GM12875 (cell line): Measurements from ENCODE around the gene IL1RAPL1.

ENCODE experiments used
- H3K4me3 ChIP-seq: one replicate; pipeline ENCODE4 v1.5.1; 2011; ENCODE audit warnings: low read depth, low read length, control low read depth
- TF ChIP-seq, protein P1 (sequence below): IDR thresholded peaks from 2 replicates; pipeline ENCODE4 v1.5.1; 2011; ENCODE audit warnings: low read depth, mild to moderate bottlenecking, control low read depth, inconsistent platforms, low read length, moderate library complexity, borderline replicate concordance; ENCODE audit not compliant: insufficient read depth

IL1RAPL1 gene

DNA sequence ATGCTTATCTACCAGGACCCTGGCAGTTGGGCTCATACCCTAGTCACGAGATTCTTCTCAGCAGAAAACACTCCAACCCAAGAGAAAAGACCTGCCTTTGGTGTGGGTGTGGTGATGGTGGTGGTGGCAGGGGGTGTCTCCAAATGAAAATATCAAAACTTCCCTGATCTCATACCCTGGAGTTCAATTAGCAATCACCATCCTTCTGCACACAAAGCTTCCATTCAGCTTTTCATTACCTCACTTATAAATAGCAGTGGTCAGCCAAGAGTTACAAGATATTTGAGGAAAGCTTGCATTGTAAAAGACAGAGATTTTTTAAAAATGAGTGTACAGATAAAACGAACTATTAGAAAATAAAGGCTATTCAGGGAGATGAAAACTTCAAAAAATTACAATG lies 1047.3 kb downstream of the IL1RAPL1 start:
- H3K4me3 ChIP-seq = no peak overlapping the region
- TF ChIP-seq, protein P1, sequence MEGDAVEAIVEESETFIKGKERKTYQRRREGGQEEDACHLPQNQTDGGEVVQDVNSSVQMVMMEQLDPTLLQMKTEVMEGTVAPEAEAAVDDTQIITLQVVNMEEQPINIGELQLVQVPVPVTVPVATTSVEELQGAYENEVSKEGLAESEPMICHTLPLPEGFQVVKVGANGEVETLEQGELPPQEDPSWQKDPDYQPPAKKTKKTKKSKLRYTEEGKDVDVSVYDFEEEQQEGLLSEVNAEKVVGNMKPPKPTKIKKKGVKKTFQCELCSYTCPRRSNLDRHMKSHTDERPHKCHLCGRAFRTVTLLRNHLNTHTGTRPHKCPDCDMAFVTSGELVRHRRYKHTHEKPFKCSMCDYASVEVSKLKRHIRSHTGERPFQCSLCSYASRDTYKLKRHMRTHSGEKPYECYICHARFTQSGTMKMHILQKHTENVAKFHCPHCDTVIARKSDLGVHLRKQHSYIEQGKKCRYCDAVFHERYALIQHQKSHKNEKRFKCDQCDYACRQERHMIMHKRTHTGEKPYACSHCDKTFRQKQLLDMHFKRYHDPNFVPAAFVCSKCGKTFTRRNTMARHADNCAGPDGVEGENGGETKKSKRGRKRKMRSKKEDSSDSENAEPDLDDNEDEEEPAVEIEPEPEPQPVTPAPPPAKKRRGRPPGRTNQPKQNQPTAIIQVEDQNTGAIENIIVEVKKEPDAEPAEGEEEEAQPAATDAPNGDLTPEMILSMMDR = no peak

DNA sequence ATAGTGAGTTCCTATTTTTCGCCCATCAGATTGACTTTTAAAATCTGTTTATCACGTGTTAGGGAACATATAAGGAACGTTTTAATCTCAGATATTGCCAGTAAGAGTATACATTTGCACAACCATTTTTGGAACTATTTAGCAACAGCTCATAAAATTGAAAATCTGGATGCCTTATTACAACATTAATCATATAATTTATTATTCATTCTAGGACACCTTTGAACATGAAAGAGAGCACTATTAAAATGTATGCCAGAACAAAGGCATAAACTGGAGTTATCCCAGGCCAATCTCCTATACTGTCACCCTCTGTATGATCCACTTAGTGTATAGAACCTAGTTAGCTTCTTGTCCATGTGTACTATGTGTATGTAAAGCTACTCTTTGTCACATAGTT lies 1049.1 kb downstream of the IL1RAPL1 start:
- TF ChIP-seq, protein P1 = no peak

DNA sequence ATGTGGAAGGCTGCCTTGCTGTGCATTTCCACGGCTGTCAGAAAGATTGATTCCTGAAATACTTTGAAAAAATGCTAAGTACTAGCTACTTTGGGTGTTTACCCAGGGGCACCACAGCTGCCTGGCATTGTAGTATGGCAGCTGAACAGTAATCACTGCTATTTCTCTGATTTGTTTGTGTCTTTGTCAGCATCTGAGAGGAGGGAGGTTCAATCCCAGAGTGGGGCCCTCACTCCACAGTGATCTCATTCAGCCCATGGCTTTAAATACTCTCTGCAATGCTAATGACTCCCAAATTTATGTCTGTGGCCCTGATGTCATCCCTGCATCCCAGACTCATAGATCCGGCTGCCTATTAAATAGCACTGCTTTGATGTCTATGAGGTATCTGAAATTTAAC lies 1052.9 kb downstream of the IL1RAPL1 start:
- TF ChIP-seq, protein P1 = no peak
- H3K4me3 ChIP-seq = no peak overlapping the region

More for the DNA sequence above, 1049.1 kb downstream of the IL1RAPL1 start:
- no peak overlapping the region for H3K4me3 ChIP-seq

DNA sequence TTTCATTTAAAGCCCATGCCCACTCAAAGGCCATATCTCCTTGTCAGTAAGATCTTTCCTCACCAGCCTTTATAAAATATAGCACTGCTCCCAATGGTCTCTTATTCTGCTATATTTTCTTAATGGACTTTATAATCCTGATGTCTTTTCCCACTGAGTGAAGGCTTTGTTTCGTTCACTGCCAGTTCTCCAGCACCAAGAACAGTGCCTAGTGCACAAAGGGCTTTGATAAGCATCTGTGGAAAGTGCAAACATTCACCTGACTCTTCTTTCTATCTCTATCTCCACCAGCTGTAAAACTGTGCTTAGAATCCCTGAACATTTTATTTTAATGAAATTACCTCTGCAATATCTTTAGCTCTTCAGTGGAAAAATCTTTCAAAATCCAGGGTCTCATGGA lies 1054.2 kb downstream of the IL1RAPL1 start:
- TF ChIP-seq, protein P1 = no peak

DNA sequence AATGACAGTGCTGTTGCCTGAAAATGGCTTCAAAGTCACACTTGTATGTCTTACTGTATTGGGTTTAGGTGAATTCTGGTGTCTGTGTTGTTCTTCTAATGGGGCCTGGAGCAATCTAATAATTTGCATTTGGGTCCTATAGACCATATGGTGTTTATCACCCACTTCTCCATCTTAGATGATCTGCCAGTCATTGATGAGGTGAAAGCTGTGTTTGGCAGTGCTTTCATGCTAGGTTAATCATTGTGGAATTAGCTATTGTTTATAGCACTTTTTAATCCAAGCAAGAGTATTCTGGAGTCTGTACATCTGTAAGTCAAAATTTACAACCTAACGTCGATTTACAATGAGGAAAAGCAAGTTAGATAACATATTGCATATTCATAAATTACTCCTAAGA lies 1055.9 kb downstream of the IL1RAPL1 start:
- no peak overlapping the region for H3K4me3 ChIP-seq
- TF ChIP-seq, protein P1 = no peak

More for the DNA sequence above, 1054.2 kb downstream of the IL1RAPL1 start:
- H3K4me3 ChIP-seq = no peak overlapping the region

DNA sequence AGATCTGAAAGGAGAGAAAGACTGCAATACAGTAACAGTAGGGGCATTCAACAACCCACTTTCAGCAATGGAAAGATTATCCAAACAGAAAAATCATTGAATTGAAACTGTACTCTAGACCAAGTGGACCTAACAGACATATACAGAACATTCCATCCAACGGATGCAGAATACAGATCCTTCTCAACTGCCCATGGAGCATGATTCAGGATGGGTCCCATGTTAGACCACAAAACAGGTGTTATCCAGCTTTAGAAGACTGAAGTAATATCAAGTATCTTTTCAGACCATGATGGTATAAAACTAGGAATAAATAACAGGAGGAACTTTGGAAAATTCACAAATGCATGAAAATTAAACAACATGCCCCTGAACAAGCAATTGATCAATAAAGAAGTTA lies 1060.9 kb downstream of the IL1RAPL1 start:
- H3K4me3 ChIP-seq = no peak overlapping the region
- TF ChIP-seq, protein P1 = no peak

DNA sequence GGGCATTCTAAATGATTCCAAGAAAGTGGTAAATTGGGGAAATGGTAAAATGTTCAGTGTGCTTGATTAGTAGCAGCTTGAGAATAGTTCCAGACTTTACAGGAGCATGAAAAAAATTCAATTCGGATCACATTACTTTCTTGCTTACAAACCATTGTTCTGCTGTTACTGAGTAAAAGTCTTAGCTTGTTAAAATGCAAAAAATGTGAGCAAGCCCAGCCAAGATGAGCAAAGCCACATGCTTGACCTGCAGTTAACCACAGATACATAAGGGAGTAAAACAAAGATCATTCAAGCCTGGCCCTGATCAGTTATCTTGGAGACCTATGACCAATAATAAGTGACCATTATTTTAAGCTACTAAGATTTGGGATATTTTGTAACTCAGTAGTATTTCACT lies 1065.2 kb downstream of the IL1RAPL1 start:
- TF ChIP-seq, protein P1 = no peak
- no peak overlapping the region for H3K4me3 ChIP-seq
